Measurements from ENCODE around the gene RNF227.
A peak's percentile ranks its signal among the peaks of the same experiment; 100 is the strongest.

Gene RNF227

DNA sequence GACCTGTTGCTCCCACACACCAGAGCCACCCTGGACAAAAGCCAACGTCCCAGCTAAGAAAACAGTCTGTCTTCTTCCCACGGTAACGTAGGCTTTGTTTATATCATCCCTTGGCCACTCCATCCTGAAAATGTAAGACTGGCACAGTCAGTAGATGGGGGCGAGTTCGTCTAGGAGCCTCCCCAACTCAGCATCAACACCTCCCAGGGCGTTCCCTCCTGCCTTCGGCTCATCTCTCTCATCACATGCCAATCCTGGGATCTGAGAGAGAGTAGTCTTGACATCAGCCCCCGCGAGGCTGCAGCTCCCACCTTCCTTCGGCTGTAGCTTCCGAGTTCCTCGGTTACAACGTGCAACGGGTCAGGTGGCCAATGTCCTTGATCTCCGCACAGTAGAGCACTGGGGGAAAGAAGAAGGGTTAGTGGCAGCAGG, 894 bp downstream of the RNF227 start:
- no peak for DNase-seq
- peak overlapping the region; percentile 88 for H3K4me3 Mint-ChIP-seq
- H3K36me3 Mint-ChIP-seq (ENCODE audit: low read depth) = peaks cover 9% of the 10 kb centered on the region
- peaks cover 36% of the 10 kb centered on the region for H3K4me1 Mint-ChIP-seq
- ATAC-seq = no peak
- H3K9me3 Mint-ChIP-seq = no peaks in the 10 kb centered on the region
- peak overlapping the region; percentile 90 for H3K27ac Mint-ChIP-seq
- H3K27me3 Mint-ChIP-seq = no peaks in the 10 kb centered on the region

DNA sequence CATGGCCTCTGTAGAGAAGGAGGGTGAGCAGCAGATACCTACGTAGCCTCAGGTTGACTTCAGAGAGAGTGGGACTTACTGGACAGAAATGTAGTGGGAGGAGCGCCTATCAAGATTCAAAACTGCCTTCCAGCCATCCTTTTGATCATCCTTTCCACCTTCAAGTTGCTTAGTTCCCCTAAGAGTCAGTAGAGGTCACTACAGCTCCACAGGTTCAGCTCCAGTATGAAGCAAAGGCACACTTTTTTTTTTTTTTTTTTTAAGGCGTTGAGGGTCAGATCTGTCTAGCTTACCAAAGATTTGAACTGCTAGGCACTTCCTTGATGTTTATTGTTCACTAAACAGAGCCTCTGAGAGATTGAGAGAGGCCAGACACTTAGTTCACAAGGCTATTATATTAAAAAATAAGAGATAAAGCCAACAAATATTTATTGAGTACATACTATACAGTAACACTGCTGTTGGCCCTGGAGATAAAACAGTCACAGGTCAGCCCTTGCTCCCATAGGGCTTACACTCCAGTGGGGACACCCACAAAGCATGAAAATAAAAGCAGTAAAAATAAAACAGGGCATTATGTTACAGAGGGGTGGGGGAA, 3.1 kb downstream of the RNF227 start:
- H3K4me3 Mint-ChIP-seq = no peak overlapping the region
- DNase-seq = no peak
- H3K27ac Mint-ChIP-seq = peak overlapping the region; percentile 70

DNA sequence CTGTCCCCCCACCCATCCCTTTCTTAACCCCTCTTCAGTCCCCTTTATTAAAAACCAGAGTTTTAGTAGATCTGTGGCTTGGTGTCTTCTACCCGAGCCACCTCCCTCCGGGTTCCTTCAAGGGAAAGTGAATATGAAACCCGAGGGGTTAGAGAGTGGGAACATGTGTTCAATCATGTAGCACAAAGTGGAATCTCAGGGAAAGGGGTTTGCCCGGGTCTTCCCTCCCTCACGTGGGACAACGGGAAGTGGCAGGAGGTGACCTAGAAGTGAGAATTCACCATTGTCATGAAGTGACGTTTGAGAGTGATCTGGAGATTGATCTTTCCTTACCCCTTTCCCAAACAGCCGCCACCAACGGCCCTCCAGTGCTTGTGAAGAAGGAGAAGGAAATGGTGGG, 5.0 kb downstream of the RNF227 start:
- Mint-ChIP-seq H3K27me3 (no peaks in the 10 kb centered on the region), H3K4me1 (peaks cover 26% of the 10 kb centered on the region), H3K4me3 (no peak overlapping the region)

More for the DNA sequence above, 3.1 kb downstream of the RNF227 start:
- ATAC-seq = peak; percentile 45
- Mint-ChIP-seq H3K36me3 (ENCODE audit: low read depth) (peaks cover 24% of the 10 kb centered on the region), H3K4me1 (peaks cover 36% of the 10 kb centered on the region), H3K27me3 (no peaks in the 10 kb centered on the region), H3K9me3 (no peaks in the 10 kb centered on the region)

DNA sequence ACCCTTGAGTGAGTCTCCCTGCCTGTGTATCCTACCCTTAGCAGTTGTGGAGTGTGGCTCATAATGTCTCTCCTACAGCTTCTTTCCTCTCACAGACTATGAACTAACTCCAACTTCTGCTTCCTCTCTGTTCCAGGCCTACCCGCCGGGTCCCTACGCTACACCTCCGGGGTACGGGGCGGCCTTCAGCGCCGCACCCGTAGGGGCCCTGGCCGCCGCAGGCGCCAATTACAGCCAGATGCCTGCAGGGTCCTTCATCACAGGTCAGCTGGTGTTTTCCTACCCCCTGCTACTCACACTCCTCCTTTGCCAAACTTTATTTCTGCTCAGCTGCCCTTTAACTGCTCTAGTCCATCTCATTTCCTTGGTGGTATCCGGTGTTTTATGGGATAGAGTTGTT, 5.4 kb downstream of the RNF227 start:
- DNase-seq (no peak), ATAC-seq (no peak)
- Mint-ChIP-seq H3K4me1 (peaks cover 24% of the 10 kb centered on the region), H3K36me3 (ENCODE audit: low read depth) (peaks cover 28% of the 10 kb centered on the region), H3K27ac (no peak overlapping the region), H3K9me3 (no peaks in the 10 kb centered on the region), H3K4me3 (no peak overlapping the region), H3K27me3 (no peaks in the 10 kb centered on the region)

More for the DNA sequence above, 5.0 kb downstream of the RNF227 start:
- ATAC-seq = no peak
- Mint-ChIP-seq H3K9me3 (no peaks in the 10 kb centered on the region), H3K27ac (no peak overlapping the region), H3K36me3 (ENCODE audit: low read depth) (peaks cover 28% of the 10 kb centered on the region)
- DNase-seq = no peak

DNA sequence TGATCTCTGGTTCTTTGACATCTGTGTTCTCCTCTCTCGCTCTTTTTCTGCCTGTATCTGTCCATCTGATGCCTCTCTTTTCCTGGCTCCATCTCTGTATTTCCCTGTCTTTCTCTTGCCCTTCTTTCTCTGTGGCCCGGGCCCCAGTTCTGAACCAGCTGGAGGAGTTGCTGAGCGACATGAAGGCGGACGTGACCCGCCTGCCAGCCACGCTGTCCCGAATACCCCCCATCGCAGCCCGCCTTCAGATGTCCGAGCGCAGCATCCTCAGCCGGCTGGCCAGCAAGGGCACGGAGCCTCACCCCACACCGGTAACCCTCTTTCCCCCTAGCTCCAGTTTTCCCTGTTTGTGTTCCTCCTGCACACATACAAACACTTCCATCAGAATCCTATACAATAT, 5.8 kb downstream of the RNF227 start:
- H3K27ac Mint-ChIP-seq = no peak overlapping the region
- H3K4me1 Mint-ChIP-seq = peaks cover 20% of the 10 kb centered on the region
- H3K9me3 Mint-ChIP-seq = no peaks in the 10 kb centered on the region
- no peaks in the 10 kb centered on the region for H3K27me3 Mint-ChIP-seq
- peaks cover 30% of the 10 kb centered on the region for H3K36me3 Mint-ChIP-seq (ENCODE audit: low read depth)
- no peak for DNase-seq
- no peak overlapping the region for H3K4me3 Mint-ChIP-seq
- ATAC-seq = no peak

DNA sequence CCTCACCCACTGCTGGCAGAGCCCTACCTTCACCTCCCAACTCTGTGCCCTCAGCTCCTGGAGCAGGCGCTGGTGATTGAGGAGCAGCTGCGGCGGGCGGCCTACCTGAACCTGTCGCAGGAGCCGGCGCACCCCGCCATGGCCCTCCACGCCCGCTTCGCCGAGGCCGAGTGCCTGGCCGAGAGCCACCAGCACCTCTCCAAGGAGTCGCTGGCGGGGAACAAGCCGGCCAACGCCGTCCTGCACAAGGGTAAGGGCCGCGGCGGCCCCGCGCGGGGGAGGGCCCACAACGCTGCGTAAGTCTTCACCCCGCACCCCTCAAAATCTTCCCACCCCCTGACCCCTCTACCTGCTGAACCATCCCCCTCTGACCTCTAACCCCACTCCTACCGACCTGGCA, 7.0 kb downstream of the RNF227 start:
- H3K9me3 Mint-ChIP-seq = no peaks in the 10 kb centered on the region
- no peak for DNase-seq
- no peaks in the 10 kb centered on the region for H3K27me3 Mint-ChIP-seq
- H3K27ac Mint-ChIP-seq = no peak overlapping the region
- H3K4me3 Mint-ChIP-seq = no peak overlapping the region
- peaks cover 8% of the 10 kb centered on the region for H3K4me1 Mint-ChIP-seq
- no peak for ATAC-seq
- peaks cover 40% of the 10 kb centered on the region for H3K36me3 Mint-ChIP-seq (ENCODE audit: low read depth)

DNA sequence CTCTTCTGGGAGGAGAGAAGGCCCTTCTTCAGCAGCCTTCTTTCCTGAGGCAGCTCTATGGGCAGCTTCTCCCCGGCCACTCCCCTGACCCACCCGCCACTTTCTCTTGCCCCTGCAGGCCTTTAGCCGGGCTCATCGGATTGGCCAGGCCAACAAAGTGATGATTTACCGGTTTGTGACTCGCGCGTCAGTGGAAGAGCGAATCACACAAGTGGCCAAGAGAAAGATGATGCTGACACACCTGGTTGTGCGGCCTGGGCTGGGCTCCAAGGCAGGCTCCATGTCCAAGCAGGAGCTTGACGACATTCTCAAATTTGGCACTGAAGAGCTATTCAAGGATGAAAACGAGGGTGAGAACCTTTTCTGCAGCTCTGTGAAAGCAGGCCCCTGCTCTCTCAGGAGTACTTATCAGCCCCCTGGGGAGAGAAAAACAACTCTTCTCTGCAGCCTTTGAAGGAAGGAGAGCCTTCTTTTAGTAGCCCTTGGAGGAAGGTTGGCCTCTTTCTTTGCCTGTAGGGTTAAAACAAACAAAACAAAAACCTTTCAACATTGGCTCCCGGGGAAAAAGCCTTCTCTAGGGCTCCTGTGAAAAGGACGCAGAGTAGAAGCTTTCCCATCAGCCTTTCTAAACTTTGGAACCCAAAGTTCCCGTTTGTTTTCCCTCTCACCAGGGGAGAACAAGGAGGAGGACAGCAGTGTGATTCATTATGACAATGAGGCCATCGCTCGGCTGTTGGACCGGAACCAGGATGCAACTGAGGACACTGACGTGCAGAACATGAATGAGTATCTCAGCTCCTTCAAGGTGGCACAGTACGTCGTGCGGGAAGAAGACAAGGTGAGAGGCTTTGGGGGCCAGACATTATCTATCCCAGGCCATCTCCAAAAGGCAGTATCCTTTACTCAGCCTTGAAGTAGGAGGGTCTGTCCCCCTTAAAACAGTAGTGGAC, 12.7 kb downstream of the RNF227 start:
- no peaks in the 10 kb centered on the region for H3K4me1 Mint-ChIP-seq
- ATAC-seq = no peak
- no peak for DNase-seq
- peaks cover 63% of the 10 kb centered on the region for H3K36me3 Mint-ChIP-seq (ENCODE audit: low read depth)
- H3K9me3 Mint-ChIP-seq = no peaks in the 10 kb centered on the region
- H3K27ac Mint-ChIP-seq = no peak overlapping the region
- H3K27me3 Mint-ChIP-seq = no peaks in the 10 kb centered on the region
- no peak overlapping the region for H3K4me3 Mint-ChIP-seq

DNA sequence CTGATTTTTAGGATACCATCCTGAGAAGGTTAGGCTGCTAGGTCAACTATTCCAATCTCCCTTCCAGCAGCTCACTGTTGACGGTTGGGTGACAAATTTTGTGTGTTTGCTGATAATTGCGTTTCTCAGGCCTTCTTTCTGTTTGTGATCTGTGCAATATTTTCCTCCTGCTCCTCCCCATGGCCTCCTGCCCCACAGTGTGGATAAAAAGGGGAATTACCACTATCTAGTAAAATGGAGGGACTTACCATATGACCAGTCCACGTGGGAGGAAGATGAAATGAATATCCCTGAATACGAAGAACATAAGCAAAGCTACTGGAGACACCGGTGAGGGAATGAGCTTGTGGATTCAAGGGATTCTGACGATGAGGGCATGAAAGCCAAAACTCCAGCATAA, 18.3 kb downstream of the RNF227 start:
- ATAC-seq = peak; percentile 74
- H3K27ac Mint-ChIP-seq = peak overlapping the region; percentile 81

DNA sequence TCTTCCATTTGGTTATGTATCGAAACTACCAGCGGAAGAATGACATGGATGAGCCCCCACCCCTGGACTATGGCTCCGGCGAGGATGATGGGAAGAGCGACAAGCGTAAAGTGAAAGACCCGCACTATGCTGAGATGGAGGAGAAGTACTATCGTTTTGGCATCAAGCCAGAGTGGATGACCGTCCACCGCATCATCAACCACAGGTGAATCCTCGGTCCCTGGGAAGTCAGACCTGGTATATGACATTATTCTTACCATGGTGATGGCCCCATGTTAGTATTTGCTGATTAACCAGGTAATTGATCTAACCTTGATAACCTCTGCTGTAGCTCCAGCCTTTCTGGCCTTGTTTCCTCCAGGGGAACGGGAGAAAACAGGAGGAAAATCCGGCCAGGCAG, 19.0 kb downstream of the RNF227 start:
- Mint-ChIP-seq H3K4me3 (no peak overlapping the region), H3K27ac (peak overlapping the region; percentile 81), H3K9me3 (no peaks in the 10 kb centered on the region), H3K27me3 (no peaks in the 10 kb centered on the region), H3K4me1 (peaks cover 12% of the 10 kb centered on the region), H3K36me3 (ENCODE audit: low read depth) (peaks cover 61% of the 10 kb centered on the region)
- ATAC-seq (no peak), DNase-seq (no peak)

More for the DNA sequence above, 18.3 kb downstream of the RNF227 start:
- Mint-ChIP-seq H3K9me3 (no peaks in the 10 kb centered on the region), H3K4me3 (no peak overlapping the region), H3K27me3 (no peaks in the 10 kb centered on the region), H3K36me3 (ENCODE audit: low read depth) (peaks cover 65% of the 10 kb centered on the region), H3K4me1 (peaks cover 12% of the 10 kb centered on the region)
- DNase-seq = no peak

DNA sequence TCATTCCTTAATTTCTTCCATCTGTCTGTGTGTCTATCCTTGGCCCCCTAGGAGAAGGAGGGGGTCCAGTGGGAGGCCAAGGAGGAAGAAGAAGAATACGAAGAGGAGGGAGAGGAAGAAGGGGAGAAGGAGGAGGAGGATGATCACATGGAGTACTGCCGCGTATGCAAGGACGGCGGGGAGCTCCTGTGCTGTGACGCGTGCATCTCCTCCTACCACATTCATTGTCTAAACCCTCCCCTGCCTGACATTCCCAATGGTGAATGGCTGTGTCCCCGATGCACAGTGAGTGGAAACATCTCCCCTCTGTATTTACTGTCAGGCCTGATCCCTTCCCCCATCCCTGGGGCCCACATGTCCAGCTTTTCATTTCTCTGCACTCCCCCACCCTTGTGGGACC, 21.2 kb downstream of the RNF227 start:
- Mint-ChIP-seq H3K27me3 (no peaks in the 10 kb centered on the region), H3K9me3 (no peaks in the 10 kb centered on the region), H3K4me3 (no peak overlapping the region), H3K4me1 (peaks cover 16% of the 10 kb centered on the region), H3K27ac (no peak overlapping the region), H3K36me3 (ENCODE audit: low read depth) (peaks cover 62% of the 10 kb centered on the region)
- DNase-seq = no peak
- no peak for ATAC-seq

DNA sequence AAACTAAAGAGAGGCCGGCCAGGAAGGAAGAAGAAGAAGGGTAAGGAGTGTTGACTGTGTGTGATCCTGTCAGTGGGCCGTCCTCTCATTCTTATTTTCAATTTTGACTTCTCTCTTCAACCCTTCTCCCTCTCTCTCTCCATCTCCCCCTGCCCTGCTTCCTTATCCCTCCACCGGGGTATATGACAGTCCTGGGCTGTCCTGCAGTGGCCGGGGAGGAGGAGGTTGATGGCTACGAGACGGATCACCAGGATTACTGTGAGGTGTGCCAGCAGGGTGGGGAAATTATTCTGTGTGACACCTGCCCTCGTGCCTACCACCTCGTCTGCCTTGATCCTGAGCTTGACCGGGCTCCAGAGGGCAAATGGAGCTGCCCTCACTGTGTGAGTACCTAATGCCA, 21.9 kb downstream of the RNF227 start:
- peaks cover 16% of the 10 kb centered on the region for H3K4me1 Mint-ChIP-seq
- H3K27me3 Mint-ChIP-seq = no peaks in the 10 kb centered on the region
- no peak for DNase-seq
- no peak overlapping the region for H3K27ac Mint-ChIP-seq
- H3K36me3 Mint-ChIP-seq (ENCODE audit: low read depth) = peaks cover 60% of the 10 kb centered on the region
- no peak overlapping the region for H3K4me3 Mint-ChIP-seq
- H3K9me3 Mint-ChIP-seq = no peaks in the 10 kb centered on the region
- ATAC-seq = no peak

DNA sequence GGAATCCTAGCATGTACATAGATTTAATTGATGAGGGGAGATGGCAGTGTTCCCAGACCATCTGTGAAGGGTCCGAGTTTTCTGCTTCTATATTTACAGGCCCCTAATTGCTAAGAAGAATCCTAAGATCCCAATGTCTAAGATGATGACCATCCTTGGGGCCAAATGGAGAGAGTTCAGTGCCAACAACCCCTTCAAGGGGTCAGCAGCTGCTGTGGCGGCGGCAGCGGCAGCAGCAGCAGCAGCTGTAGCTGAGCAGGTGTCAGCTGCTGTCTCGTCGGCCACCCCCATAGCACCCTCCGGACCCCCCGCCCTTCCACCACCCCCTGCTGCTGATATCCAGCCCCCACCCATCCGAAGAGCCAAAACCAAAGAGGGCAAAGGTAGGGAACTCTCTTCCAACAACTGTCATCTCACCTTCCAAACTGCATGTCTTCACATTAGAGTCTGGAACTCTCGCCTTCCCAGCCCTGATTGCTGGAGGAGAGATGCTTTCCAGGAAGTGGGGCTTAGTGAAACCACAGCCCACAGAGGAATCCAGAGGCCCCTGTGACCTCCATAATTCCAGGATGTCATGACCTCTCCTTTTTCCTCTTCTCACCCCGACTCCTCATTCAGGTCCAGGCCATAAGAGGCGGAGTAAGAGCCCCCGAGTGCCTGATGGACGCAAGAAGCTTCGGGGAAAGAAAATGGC, 22.8 kb downstream of the RNF227 start:
- Mint-ChIP-seq H3K27ac (no peak overlapping the region), H3K9me3 (no peaks in the 10 kb centered on the region), H3K36me3 (ENCODE audit: low read depth) (peaks cover 55% of the 10 kb centered on the region), H3K27me3 (no peaks in the 10 kb centered on the region), H3K4me3 (no peak overlapping the region), H3K4me1 (peaks cover 16% of the 10 kb centered on the region)
- DNase-seq (no peak), ATAC-seq (no peak)

DNA sequence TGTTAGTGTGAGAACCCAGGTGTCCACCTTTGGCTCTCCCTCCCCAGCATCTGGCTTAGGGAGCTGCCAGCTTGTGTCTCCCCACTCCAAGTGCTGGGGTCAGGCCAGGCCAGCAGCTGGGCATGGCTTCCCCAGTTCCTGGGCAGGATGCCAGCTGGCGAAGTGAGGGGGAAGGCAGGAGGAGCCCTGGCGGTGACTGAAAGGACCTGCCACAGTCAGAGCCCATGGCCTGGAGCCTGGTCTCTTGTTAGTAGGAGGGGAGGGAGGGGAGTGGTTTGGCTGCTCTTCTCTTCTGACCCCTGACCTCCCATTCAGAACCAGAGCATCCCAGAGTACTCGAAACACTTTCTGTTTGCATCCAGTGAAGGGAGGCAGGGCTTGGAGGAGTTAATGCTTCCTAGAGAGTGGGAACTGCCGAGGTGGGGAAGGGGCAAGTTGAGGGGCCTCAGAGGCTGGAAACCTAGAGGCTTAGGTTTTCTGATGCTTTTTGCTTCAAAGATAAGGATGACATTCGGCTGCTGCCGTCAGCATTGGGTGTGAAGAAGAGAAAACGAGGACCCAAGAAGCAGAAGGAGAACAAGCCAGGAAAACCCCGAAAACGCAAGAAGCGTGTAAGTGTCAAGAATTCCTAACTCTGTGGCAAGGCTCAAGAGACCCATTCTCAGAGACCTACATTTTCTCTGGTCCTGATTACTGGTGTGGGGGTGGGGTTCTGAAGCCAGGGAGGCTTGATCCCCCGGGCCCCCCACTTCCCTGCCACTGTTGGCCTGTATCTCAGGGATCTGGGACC, 26.7 kb downstream of the RNF227 start:
- Mint-ChIP-seq H3K4me1 (peaks cover 10% of the 10 kb centered on the region), H3K36me3 (ENCODE audit: low read depth) (peaks cover 32% of the 10 kb centered on the region), H3K27ac (no peak overlapping the region), H3K9me3 (no peaks in the 10 kb centered on the region), H3K4me3 (no peak overlapping the region), H3K27me3 (no peaks in the 10 kb centered on the region)
- ATAC-seq (no peak), DNase-seq (peak; percentile 58)
